K562 (cell line): ENCODE measurements around the gene ZNF692. TPM values are rescaled to one million over a fixed set of nuclear protein-coding genes. Genes with fewer than 3 reads are reported as not detected.

Experiments used
- CBX1 ChIP-seq: sonication (generic); IDR thresholded peaks from 2 replicates; pipeline ENCODE4 v1.6.1; 2016; ENCODE audit warnings: antibody characterized with exemption, low read depth, mild to moderate bottlenecking
- CEBPG ChIP-seq, 3 experiments: fragments of 200-800 bp in 1 of 3; sonication (Bioruptor generic) in 1 of 3; sonication (generic) in 1 of 3; formaldehyde crosslinking in 1 of 3; IDR thresholded peaks in 2 of 3; conservative IDR thresholded peaks in 1 of 3; 2 replicates each; pipeline versions ENCODE4 v1.6.1 to v1.8.0; 2016 to 2022; ENCODE audit warnings: missing compliant biosample characterization in 2 of 3, missing genetic modification characterization in 2 of 3, mild to moderate bottlenecking in 1 of 3, missing genetic modification reagents in 1 of 3
- CHD2 ChIP-seq: IDR thresholded peaks from 2 replicates; pipeline ENCODE4 v1.6.1; 2011; ENCODE audit warnings: low read depth, low read length
- CHD7 ChIP-seq: fragments of 200-600 bp; sonication (generic); IDR thresholded peaks from one replicate; pipeline ENCODE4 v1.6.1; 2012; ENCODE audit warnings: mild to moderate bottlenecking, low read depth, low read length, inconsistent platforms
- EWSR1 ChIP-seq: fragments of 450-650 bp; IDR thresholded peaks from 2 replicates; pipeline ENCODE4 v1.6.1; 2018; ENCODE audit warnings: borderline replicate concordance, mild to moderate bottlenecking, low read depth, moderate library complexity; ENCODE audit not compliant: partially characterized antibody
- GABPB1 ChIP-seq: sonication (generic); formaldehyde crosslinking; IDR thresholded peaks from 2 replicates; pipeline ENCODE4 v1.8.0; 2022; ENCODE audit warnings: mild to moderate bottlenecking, missing genetic modification reagents
- GABPB2 ChIP-seq: fragments of 250-450 bp; sonication (Bioruptor Pico); conservative IDR thresholded peaks from 2 replicates; pipeline ENCODE4 v1.5.1; 2021; ENCODE audit warnings: mild to moderate bottlenecking
- GTF2F1 ChIP-seq: IDR thresholded peaks from 2 replicates; pipeline ENCODE4 v1.6.1; 2011; ENCODE audit warnings: low read depth, low read length, improper control_type of control experiment
- NCOA6 ChIP-seq: fragments of 450-650 bp; IDR thresholded peaks from 2 replicates; pipeline ENCODE4 v1.6.1; 2017; ENCODE audit warnings: mild to moderate bottlenecking
- NFATC3 ChIP-seq: fragments of 450-650 bp; IDR thresholded peaks from 2 replicates; pipeline ENCODE4 v1.6.1; 2017; ENCODE audit warnings: mild to moderate bottlenecking
- SRSF9 ChIP-seq: fragments of 200-400 bp; formaldehyde crosslinking; IDR thresholded peaks from 2 replicates; pipeline ENCODE4 v1.6.1; 2017; ENCODE audit warnings: low read depth, low read length, borderline replicate concordance
- ZBTB1 ChIP-seq: sonication (generic); formaldehyde crosslinking; IDR thresholded peaks from 2 replicates; pipeline ENCODE4 v1.8.1; 2023; ENCODE audit warnings: missing genetic modification reagents, low read depth, mild to moderate bottlenecking, borderline replicate concordance
- ZHX1 ChIP-seq: fragments of 150-350 bp; conservative IDR thresholded peaks from 2 replicates; pipeline ENCODE4 v1.6.1; 2014; ENCODE audit warnings: low read length
- polyA plus RNA-seq, 8 experiments: library from polyadenylated mRNA; depleted of rRNA in 4 of 8; stranded (reverse) in 5 of 8; unstranded in 3 of 8; fragments of >200 nt; fragmentation: Nextera tagmentation in 2 of 8; fragmentation: Illumina TruSeq in 1 of 8; extraction: Ambion mirVana in 2 of 8; extraction: Trizol in 1 of 8; gene quantifications; 2 replicates each; pipeline versions ENCODE4 v1.2.1 to v1.2.3, GENCODE V29; 2011 to 2014; ENCODE audit warnings: inconsistent platforms in 1 of 8, missing spikeins in 1 of 8
- total RNA-seq, 7 experiments: library from RNA; depleted of rRNA in 6 of 7; stranded (reverse); fragments of >200 nt in 6 of 7; fragmentation: Illumina TruSeq in 2 of 7; extraction: Trizol in 2 of 7; gene quantifications; 2 replicates each; pipeline versions ENCODE4 v1.2.1 to v1.2.3, GENCODE V29; 2011 to 2021; ENCODE audit warnings: low replicate concordance in 1 of 7

Gene ZNF692
- total and polyA plus RNA-seq, 9 of the 15 experiments (the other 6 are each of a cell fraction or from before 2014, with no cell fraction given): 8.4 to 143 (median 55.9) TPM

- 0 out of 2 replicates have a peak, but pooled peaks have one; percentile 9 for TF ChIP-seq GTF2F1
- no peak for TF ChIP-seq CHD7
- no peak for TF ChIP-seq SRSF9
- peak; percentile 71 for TF ChIP-seq NCOA6
- TF ChIP-seq GABPB2 (CRISPR knock-in tag): no peak
- no peak; the same call in 1 of the 2 replicates for TF ChIP-seq ZBTB1 (CRISPR knock-in tag)
- TF ChIP-seq CEBPG (CRISPR knock-in tag; IDR thresholded peaks at IDR 0.05): no peak
- TF ChIP-seq CEBPG (tag; conservative IDR thresholded peaks at IDR 0.05 in 1 of 2, IDR thresholded peaks at IDR 0.05 in 1 of 2): no peak
- no peak for TF ChIP-seq CHD2
- TF ChIP-seq CBX1: peak; percentile 46; the same call in 1 of the 2 replicates
- TF ChIP-seq GABPB1 (CRISPR knock-in tag): peak; percentile 69
- no peak for TF ChIP-seq ZHX1
- no peak for TF ChIP-seq NFATC3
- TF ChIP-seq EWSR1: no peak
Observed at GRCh38 chr1:248858096-248858890, 592 bp downstream of the ZNF692 start (continued).
